Stimulated activated CD4-positive, alpha-beta T cell treated with anti-CD3 and anti-CD28 coated beads, Interleukin-2, amount 100 ng/mL, for 24 hours (primary cell): ENCODE measurements around the gene ABR.
"Not testable (repeated sequence)": the region's sequence is repeated elsewhere in the genome, so short reads cannot be mapped to it uniquely, and the experiment has no call there.

Experiments
- DNase-seq, 2 donors: peaks; one replicate each; pipeline ENCODE4 v3.0.0-alpha.2; 2020

ABR gene

GRCh38 chr17:1045456-1045855, 134.3 kb downstream of the ABR start:
- no peak for DNase-seq

GRCh38 chr17:1044387-1045009, 135.3 kb downstream of the ABR start:
- not testable (repeated sequence) for DNase-seq

- DNase-seq, result no peak
Measured at GRCh38 chr17:1043601-1044251, 136.1 kb downstream of the ABR start.

- no peak for DNase-seq
Measured at GRCh38 chr17:1042486-1042885, 137.3 kb downstream of the ABR start.

- no peak for DNase-seq
Measured at GRCh38 chr17:1041746-1042145, 138.0 kb downstream of the ABR start.

- DNase-seq, result no peak
Measured at GRCh38 chr17:1040216-1040600, 139.6 kb downstream of the ABR start.

- no peak for DNase-seq
Measured at GRCh38 chr17:1039511-1040215, 140.1 kb downstream of the ABR start.

- no peak for DNase-seq
Measured at GRCh38 chr17:1039123-1039507, 140.7 kb downstream of the ABR start.

- no peak for DNase-seq
Measured at GRCh38 chr17:1038459-1039122, 141.2 kb downstream of the ABR start.

- no peak for DNase-seq
Measured at GRCh38 chr17:1037238-1037879, 142.4 kb downstream of the ABR start.

- no peak for DNase-seq
Measured at GRCh38 chr17:1036845-1037237, 142.9 kb downstream of the ABR start.

GRCh38 chr17:1036171-1036844, 143.5 kb downstream of the ABR start:
- DNase-seq, result no peak

GRCh38 chr17:1035546-1036170, 144.1 kb downstream of the ABR start:
- no peak for DNase-seq

GRCh38 chr17:1034652-1035210, 145.1 kb downstream of the ABR start:
- DNase-seq, result no peak

GRCh38 chr17:1033503-1033902, 146.3 kb downstream of the ABR start:
- DNase-seq, result no peak

GRCh38 chr17:1032391-1032790, 147.4 kb downstream of the ABR start:
- no peak for DNase-seq

GRCh38 chr17:1031711-1032110, 148.1 kb downstream of the ABR start:
- DNase-seq, result no peak

GRCh38 chr17:1030684-1031532, 148.9 kb downstream of the ABR start:
- no peak for DNase-seq

- DNase-seq, result no peak
Measured at GRCh38 chr17:1029922-1030644, 149.7 kb downstream of the ABR start.
